GDM1 (cell line): ENCODE measurements around the gene PPM1J.
A peak's percentile ranks its signal among the peaks of the same experiment; 100 is the strongest.
"Not testable (repeated sequence)": the region's sequence is repeated elsewhere in the genome, so short reads cannot be mapped to it uniquely, and the experiment has no call there.

Experiments used
- DNase-seq: peaks from one replicate; lab custom pipeline; 2025; lab: John Stamatoyannopoulos, UW

The PPM1J gene

DNA sequence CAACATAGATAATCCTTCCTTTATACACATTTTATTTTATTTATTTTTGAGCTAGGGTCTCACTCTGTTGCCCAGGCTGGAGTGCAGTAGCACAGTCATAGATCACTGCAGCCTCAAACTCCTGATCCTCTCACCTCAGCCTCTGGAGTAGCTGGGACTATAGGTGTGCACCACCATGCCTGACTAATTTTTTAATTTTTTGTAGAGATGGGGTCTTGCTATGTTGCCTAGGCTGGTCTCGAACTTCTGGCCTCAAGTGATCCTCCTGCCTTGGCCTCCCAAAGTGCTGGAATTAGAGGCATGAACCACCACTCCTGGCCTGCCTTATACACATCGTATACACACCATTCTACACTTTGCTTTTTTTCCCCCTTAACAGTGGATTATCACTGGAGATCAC, 6.2 kb upstream of the PPM1J start:
- not testable (repeated sequence) for DNase-seq

DNA sequence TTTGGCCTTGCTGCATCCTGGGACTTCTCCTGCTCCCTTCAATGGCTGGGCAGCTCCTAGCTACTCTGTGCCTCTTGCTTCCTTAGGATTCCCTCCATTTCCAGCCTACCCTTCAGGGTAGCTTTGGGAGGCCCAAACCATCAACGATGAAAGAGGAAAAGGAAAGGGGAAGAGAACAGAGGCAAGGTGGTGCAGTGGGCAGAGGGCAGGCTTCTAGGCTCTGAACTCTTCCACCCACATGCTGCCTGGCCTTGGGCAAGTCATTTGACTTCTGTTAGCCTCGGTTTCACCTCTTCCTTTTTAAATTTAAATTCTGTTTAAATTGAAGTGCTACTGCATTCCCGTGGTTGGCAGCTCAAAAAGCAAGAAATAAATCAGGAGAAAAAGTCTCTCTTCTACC, 5.7 kb upstream of the PPM1J start:
- no peak for DNase-seq

DNA sequence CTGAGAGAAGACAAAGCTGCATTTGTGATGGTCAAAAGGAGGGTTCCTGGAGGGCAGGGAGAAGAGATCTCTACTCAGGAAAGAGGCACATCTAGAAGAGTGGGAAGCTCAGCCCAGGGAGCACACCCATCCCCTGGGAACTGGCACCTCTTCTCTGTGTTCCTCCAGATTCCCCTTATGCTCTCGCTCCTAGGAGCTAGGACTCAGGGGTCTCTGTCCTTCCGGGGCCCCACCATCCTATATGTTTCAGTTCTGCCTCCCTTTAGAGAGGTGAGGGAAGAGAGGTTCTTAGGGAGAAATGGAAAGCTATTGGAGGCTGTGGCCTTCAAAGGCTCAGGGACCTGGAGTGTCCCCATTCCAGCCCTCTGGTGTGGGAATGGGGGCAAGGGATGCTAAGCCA, 4.6 kb upstream of the PPM1J start:
- no peak for DNase-seq

DNA sequence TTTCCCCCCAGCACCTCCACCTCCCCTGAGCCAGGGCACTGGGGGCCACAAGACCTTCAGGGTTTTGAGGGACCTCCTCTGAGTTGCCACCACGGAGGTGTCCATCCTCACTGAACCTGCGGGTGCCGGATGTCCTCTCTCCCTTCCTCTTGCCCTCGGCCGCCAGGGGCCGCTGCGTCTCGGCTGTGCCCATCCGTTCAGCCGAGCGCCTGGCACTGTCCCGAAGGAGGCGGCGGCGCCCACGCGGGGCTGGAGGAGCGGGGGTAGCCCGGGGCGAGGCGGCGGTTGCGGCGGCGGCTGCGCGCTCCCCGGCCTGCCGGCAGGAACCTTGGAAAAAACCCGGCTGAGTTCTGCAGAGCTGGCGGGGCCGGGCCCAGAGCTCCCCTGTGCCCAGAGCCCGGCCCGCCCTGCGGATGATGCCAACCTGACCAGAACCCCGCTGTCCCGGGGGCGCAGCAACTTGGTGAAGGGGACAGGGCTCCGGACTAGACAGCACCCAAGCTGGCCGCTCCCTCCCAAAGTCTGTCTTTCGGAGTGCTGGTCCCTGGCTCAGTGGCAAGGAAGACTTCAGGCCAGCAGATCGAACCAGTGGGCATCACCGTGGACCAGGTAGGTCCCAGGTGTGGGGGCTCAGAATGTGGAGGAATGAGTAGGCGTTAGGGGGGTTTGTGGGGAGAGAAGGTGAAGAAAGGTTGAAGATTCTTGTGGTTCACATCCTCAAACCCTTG, 3.7 kb upstream of the PPM1J start:
- DNase-seq = peak; percentile 55

DNA sequence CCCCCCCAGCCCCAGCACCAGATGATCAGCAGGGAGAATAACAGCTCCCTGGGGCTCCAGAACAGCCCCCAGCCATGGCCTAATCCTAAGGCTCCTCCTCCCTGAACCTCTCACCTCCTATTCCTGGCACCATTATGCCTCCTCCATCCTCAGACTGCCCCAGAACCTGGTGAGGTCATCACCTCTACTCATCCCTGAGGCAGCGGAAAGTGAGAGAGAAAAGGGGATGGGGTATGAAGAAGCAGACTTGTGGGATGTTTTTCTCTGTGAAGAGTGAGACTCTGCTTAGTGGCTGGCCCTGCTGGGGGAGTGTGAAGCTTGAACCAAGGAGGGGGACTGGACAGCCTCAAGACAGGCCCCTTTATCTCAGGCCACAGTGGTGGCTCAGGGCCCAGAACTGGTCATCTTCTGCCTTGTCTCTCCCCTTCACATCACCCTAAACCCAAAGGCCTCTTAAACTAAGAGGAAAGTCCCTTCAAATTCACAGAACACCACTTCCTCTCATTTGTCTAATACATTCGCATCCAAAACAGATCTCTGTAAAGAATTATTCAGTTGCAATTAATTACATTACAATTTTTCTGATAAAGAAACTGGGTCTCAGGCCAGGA, 2.2 kb upstream of the PPM1J start:
- no peak for DNase-seq

DNA sequence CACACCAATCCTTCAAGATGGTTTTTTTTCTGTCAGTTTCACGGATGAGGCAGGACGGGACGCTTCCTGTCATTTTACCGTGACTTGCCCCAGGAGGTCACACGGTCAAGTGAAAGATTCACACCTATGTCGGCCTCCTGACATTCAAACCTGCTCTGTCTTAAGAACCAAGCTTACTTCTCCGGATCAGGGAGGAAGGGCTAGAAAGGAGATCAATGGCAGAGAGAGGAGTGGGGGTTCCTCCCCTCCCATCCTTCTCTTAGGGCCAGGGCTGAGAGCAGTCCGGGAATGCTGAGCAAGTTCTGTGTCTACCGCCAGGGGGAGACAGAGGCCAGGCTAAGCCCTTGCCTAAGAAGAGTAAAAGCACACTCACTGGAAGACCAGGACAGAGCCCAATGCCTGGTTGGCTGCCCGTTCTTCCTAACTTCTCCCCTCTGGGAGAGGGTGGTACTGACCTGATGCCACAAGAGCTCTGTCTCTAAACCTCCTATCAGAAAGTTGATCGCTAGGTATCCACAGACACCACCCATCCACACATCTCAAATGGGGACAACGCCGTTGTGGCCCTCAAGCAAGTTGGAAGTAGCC, 1.1 kb upstream of the PPM1J start:
- peak; percentile 74 for DNase-seq

DNA sequence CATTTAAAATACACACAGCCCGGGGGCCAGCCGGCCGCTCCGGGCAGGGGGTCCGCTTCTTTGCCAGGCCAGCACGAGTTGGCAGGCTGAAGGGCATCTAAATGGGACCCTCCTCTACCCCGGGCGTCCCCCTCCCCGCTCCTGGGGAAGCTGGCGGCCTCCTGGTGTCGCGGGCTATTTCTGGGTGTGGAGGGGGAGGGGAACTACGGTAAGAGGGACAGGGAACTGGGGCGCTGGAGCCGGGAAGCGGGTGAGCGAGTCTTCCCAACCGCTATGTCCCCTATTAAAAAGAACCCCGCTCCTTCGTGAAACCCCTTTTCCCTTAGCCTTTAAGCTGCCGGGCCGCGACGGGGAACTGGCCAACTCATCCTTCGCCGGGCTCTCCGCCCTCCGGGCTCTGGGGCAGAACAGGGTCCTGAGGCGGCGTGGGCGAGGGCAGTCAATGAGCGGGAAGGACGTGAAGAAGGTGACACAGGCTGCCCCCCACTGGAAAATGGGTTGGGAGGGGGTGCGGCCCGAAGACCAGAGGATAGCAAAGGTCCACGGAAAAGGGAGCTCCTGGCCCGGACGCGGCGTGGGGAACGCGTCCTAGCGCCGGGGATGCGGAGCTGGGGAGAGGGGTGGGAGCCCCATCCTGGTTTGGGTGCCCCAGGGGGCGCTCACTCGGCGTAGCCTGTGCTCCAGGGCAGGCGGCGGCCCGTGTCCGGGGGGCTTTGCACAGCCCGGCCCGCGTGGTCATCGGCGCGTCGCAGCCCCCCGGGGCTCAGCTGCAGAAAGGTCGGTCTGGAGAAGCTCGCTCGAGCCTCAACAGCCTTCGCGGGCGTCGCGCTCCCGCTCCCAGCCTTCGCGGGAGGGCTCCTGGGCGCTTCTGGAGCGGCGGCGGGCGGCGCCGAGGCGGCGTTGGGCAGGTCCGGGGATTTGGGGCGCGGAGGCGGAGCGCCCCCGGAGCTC, 544 bp downstream of the PPM1J start:
- no peak for DNase-seq

DNA sequence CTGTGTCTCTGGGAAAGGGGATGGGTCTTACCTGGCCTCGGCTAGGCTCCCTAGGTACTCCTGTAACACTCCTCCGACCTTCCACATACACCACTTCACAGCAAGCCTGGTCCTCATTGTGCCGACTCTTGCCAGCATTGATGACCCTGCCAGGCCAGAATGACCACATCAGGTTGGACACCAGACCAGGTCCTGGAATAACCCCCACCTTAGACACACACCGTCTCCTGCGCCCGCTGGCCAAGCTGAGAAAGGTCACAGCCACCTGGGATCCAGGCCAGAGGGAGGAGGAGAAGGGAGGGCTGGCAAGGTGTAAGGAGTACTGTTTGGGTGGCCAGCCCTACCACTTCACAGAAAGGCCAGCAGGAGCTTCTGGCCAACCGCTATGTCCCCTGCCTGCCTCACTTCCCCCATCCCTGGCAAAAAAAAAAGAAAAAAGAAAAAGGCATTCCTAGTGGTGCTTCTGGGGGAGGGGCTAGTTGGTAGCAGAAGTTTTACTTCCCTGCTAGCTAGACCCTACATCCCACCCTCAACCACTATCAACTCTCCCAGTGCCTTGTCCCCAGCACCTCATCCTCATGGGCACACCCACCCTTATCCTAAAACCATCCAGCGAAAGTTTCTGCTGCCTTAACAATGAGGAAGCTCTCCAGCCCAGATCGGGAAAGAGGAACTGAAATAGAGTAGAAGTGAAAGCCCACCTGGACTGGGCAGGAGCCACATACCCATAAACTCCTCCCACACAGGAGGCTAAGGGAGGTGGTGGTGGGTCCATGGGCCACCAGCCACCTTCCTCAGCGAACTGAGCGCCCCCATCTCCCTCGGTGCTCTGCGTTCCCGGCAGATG, 1.4 kb downstream of the PPM1J start:
- DNase-seq = peak; percentile 18

DNA sequence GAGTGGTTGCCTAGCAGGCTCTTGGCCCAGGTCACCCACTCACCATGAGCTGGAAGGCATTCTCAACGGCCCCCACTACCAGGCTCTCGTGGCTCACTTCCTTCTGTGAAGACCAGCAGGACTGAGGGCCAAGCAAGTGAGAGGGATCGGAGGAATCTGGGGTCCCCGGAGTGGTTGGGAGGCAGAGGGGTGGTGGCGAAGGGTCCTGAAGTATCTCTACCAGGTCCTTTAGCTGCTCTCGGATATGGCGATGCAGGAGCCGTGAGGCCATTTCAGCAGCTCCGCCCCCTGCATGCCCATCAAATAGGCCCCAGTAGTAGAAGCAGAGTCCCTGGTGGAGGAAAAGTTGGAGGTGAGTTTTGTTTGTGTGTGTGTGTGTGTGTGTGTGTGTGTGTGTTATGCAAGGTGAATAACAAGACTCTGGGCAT, 2.4 kb downstream of the PPM1J start:
- DNase-seq = no peak

DNA sequence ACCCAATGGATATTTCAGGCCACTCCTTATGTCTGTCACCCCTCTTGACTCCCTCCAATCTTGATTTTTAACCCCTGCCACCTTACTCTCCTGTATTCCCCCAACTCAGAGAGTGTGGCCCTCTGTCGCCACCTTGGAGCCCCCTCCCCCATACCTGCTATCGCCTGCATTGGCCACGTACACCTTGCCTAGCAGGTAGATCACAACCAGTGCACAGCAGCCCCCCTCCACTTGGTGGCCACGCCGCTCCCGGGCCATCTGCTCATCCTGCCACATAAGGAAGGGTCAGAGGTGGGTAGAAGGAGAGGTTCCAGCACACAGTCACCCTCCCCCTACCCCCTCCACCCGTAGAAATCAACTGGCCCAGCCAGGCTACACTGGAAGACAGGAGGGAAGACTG, 2.9 kb downstream of the PPM1J start:
- no peak for DNase-seq

DNA sequence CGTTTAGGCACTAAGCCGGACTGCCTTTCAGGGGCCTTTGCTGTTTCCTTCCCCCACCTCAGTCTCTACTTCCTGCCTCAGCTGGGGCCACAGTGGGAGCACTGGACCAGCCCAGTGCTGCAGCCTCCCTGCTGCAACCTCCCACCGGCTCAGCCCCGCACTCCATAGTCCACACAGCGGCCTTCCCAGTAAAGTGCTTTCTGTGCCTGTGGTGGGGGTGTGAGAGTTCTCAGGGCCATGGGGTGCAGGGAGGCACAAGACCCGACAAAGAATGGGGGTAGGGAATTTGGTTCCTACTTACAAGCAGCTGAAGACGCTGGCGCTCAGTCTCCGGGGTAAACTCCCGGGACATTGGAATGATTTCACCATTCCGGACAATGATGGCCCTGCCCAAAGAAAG, 3.5 kb downstream of the PPM1J start:
- no peak for DNase-seq

DNA sequence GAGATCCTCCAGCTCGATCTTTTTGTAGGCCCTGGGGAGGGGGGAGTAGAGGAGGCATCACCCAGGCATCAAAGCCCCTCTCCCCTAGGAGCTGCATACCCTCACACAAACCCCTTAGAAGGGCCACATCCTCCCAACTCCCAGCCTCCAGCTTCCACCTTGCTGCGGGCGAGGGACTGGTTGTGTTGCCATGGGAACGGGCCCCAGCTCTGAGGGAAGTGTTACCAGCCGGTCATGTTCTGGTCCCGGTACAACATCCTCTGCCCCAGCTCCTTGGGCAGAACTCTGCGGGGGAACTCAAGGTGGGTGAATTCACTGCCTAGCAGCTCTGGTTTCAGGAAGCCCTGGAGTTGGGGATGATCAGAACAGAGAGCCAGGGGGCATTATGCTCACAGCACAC, 4.1 kb downstream of the PPM1J start:
- no peak for DNase-seq

DNA sequence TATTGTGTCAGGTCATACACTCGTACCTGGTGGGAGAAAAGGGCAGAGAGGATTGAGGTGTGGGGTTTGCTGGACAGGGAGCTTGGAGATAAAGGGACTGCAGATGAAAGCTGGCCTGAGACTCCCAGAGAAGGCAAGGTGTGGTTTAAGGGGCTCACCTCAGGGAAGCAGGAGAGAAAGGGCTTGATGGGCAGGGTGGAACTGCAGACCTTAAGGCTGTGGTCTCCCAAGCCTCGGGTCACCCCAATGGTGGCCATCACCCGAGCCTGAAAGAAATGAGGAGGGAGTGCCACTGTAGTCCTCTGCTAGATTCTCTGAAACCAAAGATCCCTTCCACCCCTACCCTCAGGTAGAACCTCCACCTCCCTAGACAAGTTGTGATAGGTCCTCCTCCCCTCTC, 4.5 kb downstream of the PPM1J start:
- DNase-seq = no peak

DNA sequence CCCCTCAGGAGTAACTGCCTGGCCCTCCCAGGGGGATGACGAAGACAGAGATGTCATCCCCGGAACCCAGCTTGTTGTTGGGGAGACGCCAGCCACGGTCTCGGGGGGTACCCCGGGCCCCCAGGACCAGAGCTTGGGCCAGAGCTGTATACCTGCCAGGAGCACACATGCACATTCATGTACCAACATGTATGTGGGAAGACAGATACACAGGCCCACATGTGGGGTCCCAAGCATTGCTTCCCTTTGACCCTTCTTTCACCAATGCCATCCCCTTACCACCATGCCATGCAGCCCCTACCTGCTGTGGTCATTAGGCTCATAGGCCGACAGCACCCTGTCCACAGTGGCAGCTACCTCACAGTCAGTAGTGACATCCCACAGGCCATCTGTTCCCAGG, 5.0 kb downstream of the PPM1J start:
- DNase-seq = no peak

DNA sequence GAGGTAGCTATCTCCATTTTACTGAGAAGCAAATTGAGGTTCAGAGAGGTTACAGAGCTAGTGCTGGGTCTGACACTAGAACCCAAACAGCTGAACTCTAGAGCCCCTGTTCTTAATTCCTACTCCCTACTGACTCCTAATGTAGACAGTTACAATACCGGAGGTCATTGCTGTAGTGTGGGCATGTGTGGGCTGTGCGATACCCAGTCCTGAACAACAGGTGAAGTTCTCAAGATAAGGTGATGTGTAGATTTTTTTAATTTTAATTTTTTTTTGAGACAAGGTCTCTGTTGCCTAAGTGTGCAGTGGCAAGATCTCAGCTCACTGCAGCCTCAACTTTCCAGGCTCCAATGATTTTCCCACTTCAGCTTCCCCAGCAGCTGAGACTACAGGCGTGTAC, 6.6 kb downstream of the PPM1J start:
- DNase-seq = no peak

DNA sequence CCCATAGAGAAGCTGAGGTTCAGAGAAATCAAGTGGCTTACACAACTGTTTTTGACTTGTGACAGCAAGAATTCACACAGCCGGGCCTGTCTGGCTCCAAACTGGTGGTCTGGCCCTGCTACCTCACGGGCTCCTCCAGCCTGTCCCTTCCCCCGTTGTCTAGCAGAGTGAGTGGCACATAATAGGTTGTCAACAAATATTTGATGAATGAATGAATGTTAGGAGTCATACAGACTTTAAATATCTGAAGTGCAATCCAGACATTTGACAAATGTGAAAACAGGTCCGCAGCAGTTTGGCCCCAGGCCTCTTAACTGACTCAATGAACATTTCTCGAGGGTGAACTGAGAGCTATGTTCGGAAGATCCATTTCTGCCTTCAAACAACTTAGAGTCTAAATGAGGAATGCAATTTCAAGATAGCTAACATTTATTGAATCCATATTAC, 7.1 kb downstream of the PPM1J start:
- no peak for DNase-seq

DNA sequence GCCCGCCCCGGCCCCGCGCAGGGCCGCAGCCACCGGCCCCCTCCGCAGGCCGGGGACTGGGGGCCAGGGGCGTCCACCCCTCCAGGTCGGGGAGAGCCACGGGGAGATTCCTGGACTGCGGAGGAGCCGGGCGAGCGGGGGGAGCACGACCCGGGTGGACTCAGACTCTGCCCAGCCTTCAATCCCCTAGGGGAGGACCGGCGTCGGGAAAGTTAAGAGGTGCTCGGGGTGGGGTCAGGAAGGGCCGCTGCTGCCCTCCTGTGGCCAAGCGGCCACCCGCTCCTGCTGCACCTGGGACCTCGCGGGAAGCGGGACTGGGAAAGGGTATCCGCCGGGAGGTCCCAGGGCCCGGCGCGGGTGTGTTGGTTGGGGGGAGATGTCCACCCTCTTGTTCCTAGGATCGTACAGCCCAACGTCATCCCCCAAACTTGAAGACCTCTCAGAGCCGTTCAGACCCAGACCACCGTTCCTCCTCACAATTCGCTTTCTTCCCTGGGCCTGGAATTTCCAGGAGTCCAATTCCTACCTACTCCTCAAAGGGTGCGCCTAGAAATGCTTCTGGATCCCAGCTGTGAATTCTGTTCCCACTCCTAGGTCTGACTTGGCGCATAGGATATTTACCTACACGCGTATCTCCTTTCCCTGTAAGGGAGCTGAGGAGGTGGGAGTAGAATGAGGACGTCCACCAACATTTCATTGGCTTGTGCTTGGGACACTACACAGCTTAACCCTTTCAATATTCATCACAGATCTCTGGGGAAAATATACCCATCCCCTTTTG, 7.7 kb downstream of the PPM1J start:
- DNase-seq = peak; percentile 75

DNA sequence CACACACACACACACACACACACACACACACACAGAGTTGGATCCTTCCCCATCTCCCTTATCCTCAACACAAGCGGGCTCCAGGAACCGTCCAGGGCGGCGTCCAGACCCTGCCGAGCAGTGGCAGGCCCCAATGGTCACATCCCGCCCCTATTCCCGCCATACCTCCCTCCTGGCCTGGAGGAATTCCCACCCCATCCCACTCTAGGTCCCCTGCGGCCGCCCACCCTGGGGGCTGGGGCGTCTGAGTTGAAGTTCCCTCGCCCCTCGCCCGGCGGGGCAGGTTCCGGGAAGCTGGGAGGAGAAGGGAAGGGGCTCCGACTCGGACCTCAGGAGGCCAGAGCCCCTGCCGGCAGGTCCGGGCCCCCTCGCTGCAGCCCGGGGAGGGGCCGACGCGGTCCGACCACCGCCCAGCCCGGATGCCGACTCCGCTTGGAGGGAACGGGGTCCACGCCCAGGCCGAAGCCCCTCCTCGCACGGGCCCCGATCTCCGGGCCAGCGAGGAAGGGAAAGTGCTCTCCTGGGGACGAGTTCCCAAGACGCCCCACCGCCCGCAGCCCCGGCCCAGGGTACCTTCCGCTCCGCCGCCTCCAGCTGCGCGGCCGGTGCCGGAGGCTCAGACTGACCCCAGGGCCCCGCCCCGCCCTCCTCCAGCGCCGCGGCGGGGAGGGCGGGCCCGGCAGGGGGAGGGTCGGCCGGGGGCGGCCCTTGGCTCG, 8.5 kb downstream of the PPM1J start, which contains the start of gene RHOC:
Gene RHOC, minus strand, starts transcription at position 623 of the 716 bp plus-strand sequence. CDS start 3,328 bp downstream, outside the sequence.
- DNase-seq = peak; percentile 66

DNA sequence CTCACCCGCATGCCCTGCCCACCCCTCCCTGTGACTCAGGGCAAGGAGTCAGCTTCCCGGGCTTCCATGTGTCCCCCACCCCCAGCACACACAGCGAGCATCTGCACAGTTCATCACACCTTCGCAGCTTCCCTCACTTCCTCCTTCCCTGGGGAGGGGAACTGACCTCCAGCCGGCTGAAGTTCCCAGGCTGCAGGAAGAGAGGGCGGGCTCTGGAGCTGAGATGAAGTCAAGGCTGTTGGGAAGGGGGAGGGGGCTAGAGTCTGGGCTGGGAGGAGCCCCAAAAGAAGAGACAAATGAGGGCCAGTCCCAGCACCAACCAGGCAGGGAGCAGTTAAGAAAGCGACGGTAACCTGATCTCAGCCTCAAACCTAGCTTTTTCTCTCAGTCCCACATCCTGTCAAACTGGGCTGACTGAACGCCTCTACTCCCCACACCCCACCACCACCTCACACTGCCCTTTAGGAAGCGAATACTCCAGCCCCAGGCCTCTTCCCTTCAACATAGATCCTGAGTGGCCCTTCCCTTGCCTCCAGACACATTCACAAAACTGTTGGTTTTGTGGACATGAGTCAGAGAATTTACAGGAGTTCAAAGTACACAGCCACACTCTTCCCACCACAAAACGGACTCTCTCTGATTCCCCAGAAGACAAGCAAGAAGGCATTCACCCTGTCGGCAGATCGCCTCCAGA, 10.1 kb downstream of the PPM1J start:
- DNase-seq = peak; percentile 91
